DND-41 (cell line): ENCODE data around the gene SLC17A7.
A peak's percentile ranks its signal among the peaks of the same experiment; 100 is the strongest.

Experiments
- ATAC-seq: fragments of 200-7000 bp; cut with Tn5 transposase; 3 replicates; pipeline ENCODE4 v1.9.1; 2021; ENCODE audit warnings: low read depth; ENCODE audit not compliant: insufficient read depth
- DNase-seq: peaks from one replicate; pipeline ENCODE4 v3.0.0-alpha.2; 2020
- H2AFZ ChIP-seq: 2 replicates; pipeline ENCODE4 v1.6.0; 2012; ENCODE audit warnings: low read depth, low read length
- H3K27ac ChIP-seq: 2 replicates; pipeline ENCODE4 v1.5.1; 2012; ENCODE audit warnings: low read length, inconsistent platforms
- H3K27me3 ChIP-seq: fragments of 200-600 bp; sonication (generic); 2 replicates; pipeline ENCODE4 v1.6.0; 2012; ENCODE audit warnings: low read length, mild to moderate bottlenecking, inconsistent platforms; ENCODE audit not compliant: insufficient read depth, poor library complexity
- H3K36me3 ChIP-seq: 2 replicates; pipeline ENCODE4 v1.5.1; 2012; ENCODE audit warnings: low read length, inconsistent platforms; ENCODE audit not compliant: insufficient read depth
- H3K4me1 ChIP-seq: 2 replicates; pipeline ENCODE4 v1.5.1; 2012; ENCODE audit warnings: mild to moderate bottlenecking, low read length; ENCODE audit not compliant: insufficient read depth
- H3K4me2 ChIP-seq: 2 replicates; pipeline ENCODE4 v1.6.0; 2012; ENCODE audit warnings: mild to moderate bottlenecking, moderate library complexity, low read length, inconsistent platforms; ENCODE audit not compliant: insufficient read depth
- H3K4me3 ChIP-seq, 2 experiments: fragments of 200-600 bp in 1 of 2; shearing (Covaris generic) in 1 of 2; 2 replicates each; pipeline ENCODE4 v1.5.1; 2012 to 2016; ENCODE audit warnings: inconsistent platforms in 2 of 2, low read length in 2 of 2, mild to moderate bottlenecking in 2 of 2, low read depth in 1 of 2, moderate library complexity in 1 of 2
- H3K79me2 ChIP-seq: 2 replicates; pipeline ENCODE4 v1.6.0; 2012; ENCODE audit warnings: low read length, inconsistent platforms; ENCODE audit not compliant: insufficient read depth
- H3K9ac ChIP-seq: 2 replicates; pipeline ENCODE4 v1.6.0; 2012; ENCODE audit warnings: low read depth, mild to moderate bottlenecking, inconsistent platforms, low read length, moderate library complexity
- H3K9me3 ChIP-seq: 2 replicates; pipeline ENCODE4 v1.5.1; 2012; ENCODE audit warnings: low read length, moderate library complexity, mild to moderate bottlenecking, inconsistent platforms; ENCODE audit not compliant: insufficient read depth, severe bottlenecking
- H4K20me1 ChIP-seq: 2 replicates; pipeline ENCODE4 v1.6.0; 2012; ENCODE audit warnings: low read length; ENCODE audit not compliant: insufficient read depth
- EZH2 ChIP-seq: IDR thresholded peaks from 3 replicates; pipeline ENCODE4 v1.6.1; 2012; ENCODE audit warnings: borderline replicate concordance, low read depth, mild to moderate bottlenecking, moderate library complexity, low read length, inconsistent platforms; ENCODE audit not compliant: severe bottlenecking
- TF ChIP-seq, protein P1 (sequence below): IDR thresholded peaks from 2 replicates; pipeline ENCODE4 v1.5.1; 2012; ENCODE audit warnings: borderline replicate concordance, low read length, moderate library complexity, mild to moderate bottlenecking; ENCODE audit not compliant: poor library complexity, severe bottlenecking; ENCODE audit errors: extremely low read depth

SLC17A7 gene

DNA sequence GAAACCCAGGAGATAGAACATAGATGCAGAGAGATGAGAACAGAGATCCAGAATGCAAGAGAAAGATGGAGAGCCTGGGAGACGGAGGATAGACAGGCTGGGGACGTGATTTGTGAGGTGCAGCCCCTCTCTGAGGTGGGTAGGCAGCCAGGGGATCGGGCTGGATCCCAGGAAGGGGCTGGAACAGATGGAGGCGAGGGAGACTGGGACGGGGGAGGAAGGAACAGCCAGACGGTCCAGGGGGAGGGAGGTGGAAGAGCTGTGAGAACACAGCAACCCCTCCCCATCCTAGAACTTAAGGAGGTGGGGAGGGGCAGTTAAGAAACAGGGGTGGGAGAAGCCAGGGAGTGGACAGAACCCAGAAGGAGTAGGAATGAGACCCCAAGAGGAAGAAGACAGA, 3.1 kb downstream of the SLC17A7 start:
- ATAC-seq (no peak), DNase-seq (no peak)
- Histone ChIP-seq H3K4me2 (no peak overlapping the region), H3K27ac (no peak overlapping the region), H4K20me1 (peaks cover 4% of the 10 kb centered on the region; the same call in 1 of the 2 replicates), H3K9ac (no peak overlapping the region), H3K4me1 (peaks cover 5% of the 10 kb centered on the region), H3K9me3 (no peaks in the 10 kb centered on the region), H3K4me3 (no peak overlapping the region), H3K36me3 (no peaks in the 10 kb centered on the region), H3K79me2 (no peaks in the 10 kb centered on the region), H3K27me3 (peaks cover 25% of the 10 kb centered on the region), H2AFZ (no peak overlapping the region)
- TF ChIP-seq, protein P1, sequence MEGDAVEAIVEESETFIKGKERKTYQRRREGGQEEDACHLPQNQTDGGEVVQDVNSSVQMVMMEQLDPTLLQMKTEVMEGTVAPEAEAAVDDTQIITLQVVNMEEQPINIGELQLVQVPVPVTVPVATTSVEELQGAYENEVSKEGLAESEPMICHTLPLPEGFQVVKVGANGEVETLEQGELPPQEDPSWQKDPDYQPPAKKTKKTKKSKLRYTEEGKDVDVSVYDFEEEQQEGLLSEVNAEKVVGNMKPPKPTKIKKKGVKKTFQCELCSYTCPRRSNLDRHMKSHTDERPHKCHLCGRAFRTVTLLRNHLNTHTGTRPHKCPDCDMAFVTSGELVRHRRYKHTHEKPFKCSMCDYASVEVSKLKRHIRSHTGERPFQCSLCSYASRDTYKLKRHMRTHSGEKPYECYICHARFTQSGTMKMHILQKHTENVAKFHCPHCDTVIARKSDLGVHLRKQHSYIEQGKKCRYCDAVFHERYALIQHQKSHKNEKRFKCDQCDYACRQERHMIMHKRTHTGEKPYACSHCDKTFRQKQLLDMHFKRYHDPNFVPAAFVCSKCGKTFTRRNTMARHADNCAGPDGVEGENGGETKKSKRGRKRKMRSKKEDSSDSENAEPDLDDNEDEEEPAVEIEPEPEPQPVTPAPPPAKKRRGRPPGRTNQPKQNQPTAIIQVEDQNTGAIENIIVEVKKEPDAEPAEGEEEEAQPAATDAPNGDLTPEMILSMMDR, result no peak
- no peak for TF ChIP-seq EZH2

DNA sequence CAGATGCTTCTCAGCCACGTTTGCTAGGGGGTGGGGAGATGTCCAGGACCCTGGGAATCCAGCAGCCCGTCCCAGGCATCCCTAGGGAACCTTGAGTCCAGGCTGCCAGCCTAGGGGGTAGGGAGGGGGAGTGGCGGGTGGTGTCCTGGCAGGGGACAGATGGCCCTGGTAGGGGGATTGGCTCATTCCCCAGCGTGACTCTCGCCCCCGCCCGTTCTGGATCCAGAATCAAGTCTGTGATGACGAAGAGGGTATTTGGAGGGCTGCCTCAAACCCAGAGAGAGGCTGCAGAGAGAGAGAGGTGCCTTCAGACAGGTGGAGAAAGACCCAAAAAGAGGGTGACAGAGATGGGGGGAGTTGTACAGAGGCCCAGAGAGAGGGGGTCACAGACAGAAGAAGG, 4.1 kb downstream of the SLC17A7 start:
- H3K36me3 ChIP-seq, result no peaks in the 10 kb centered on the region
- no peak overlapping the region for H3K4me3 ChIP-seq
- DNase-seq (no peak), ATAC-seq (no peak)
- H3K79me2 ChIP-seq, result no peaks in the 10 kb centered on the region
- no peak overlapping the region for H3K4me2 ChIP-seq
- H4K20me1 ChIP-seq, result peaks cover 4% of the 10 kb centered on the region; the same call in 1 of the 2 replicates
- H3K27me3 ChIP-seq, result peaks cover 23% of the 10 kb centered on the region
- no peak overlapping the region for H3K27ac ChIP-seq
- H3K9me3 ChIP-seq, result no peaks in the 10 kb centered on the region
- TF ChIP-seq, protein P1, result no peak
- no peak for TF ChIP-seq EZH2
- H3K9ac ChIP-seq, result no peak overlapping the region
- no peak overlapping the region for H2AFZ ChIP-seq
- H3K4me1 ChIP-seq, result no peaks in the 10 kb centered on the region

DNA sequence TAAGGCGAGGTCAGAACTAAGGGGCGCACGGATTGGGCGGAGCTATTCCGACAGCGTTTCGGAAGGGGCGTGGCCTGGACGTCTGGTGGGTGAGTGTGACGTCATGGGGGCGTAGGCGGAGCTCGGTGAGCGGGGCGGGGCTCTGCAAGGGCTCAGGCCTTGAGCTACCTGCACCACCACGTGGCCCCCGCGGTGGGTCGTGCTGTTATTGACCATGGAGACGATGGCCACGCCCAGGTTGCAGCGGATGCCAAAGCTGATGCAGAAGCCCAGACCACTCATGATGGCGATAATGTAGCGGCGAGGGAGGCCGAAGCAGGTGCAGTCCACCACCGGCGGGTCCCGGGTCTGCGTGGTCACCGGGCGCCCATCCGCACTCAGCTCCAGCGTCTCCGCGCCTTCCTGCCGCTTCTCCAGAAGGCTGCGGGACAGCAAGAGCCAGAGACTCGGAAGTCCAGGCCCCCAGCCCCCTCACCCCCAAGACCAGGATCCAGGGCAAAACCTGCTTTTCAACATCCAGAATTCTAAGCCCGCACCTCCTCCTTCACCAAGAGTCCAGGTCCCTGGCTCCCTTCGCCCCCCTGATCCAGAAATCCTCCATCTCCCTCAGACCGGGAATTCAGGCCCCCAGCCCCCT, 4.8 kb downstream of the SLC17A7 start:
- H2AFZ ChIP-seq, result no peak overlapping the region
- H3K4me2 ChIP-seq, result no peak overlapping the region
- no peaks in the 10 kb centered on the region for H3K36me3 ChIP-seq
- no peak overlapping the region for H3K9ac ChIP-seq
- H3K9me3 ChIP-seq, result no peaks in the 10 kb centered on the region
- H3K27me3 ChIP-seq, result peaks cover 19% of the 10 kb centered on the region
- no peak overlapping the region for H3K27ac ChIP-seq
- no peaks in the 10 kb centered on the region for H3K4me1 ChIP-seq
- H3K4me3 ChIP-seq, result no peak overlapping the region
- H3K79me2 ChIP-seq, result no peaks in the 10 kb centered on the region
- TF ChIP-seq, protein P1, result no peak
- no peak for TF ChIP-seq EZH2
- DNase-seq, result peak; percentile 32
- peaks cover 4% of the 10 kb centered on the region; the same call in 1 of the 2 replicates for H4K20me1 ChIP-seq
- ATAC-seq, result no peak

DNA sequence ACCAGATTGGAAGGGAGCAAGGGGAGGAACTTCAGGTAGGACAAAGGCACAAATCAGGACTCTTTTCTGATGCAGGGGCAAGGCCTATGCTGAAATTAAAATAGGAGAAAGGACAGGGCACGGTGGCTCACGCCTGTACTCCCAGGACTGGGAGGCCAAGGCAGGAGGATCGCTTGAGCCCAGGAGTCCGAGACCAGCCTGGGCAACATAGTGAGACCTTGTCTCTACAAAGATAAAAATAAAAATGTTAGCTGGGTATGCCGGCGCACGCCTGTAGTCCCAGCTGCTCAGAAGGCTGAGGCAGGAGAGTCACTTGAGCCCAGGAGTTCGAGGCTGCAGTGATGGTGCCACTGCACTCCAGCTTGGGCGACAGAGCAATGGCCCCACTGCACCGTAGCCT, 5.7 kb downstream of the SLC17A7 start:
- no peaks in the 10 kb centered on the region for H3K4me1 ChIP-seq
- no peak overlapping the region for H3K9ac ChIP-seq
- TF ChIP-seq, protein P1, result no peak
- TF ChIP-seq EZH2, result no peak
- H3K4me2 ChIP-seq, result no peak overlapping the region
- no peak overlapping the region for H3K4me3 ChIP-seq
- H3K79me2 ChIP-seq, result no peaks in the 10 kb centered on the region
- no peaks in the 10 kb centered on the region for H3K36me3 ChIP-seq
- no peak overlapping the region for H2AFZ ChIP-seq
- peaks cover 4% of the 10 kb centered on the region; the same call in 1 of the 2 replicates for H4K20me1 ChIP-seq
- H3K9me3 ChIP-seq, result no peaks in the 10 kb centered on the region
- DNase-seq (no peak), ATAC-seq (no peak)
- H3K27me3 ChIP-seq, result peaks cover 18% of the 10 kb centered on the region
- no peak overlapping the region for H3K27ac ChIP-seq
